HG02642 (cell line): ENCODE results near the gene TSPAN17.

ENCODE experiments used
- ATAC-seq: cut with Tn5 transposase; IDR thresholded peaks from one replicate; pipeline ENCODE4 v1.9.1; 2021; ENCODE audit warnings: mild to moderate bottlenecking; ENCODE audit not compliant: unreplicated experiment, poor library complexity

Gene TSPAN17

GRCh38 chr5:176658007-176658599 is 10.8 kb downstream of the TSPAN17 start:
- ATAC-seq = no peak

- no peak for ATAC-seq
These were observed 11.7 kb downstream of the TSPAN17 start for GRCh38 chr5:176658817-176659511.

GRCh38 chr5:176659512-176659839 is 12.2 kb downstream of the TSPAN17 start:
- no peak for ATAC-seq

GRCh38 chr5:176659860-176660461 is 12.7 kb downstream of the TSPAN17 start:
- no peak for ATAC-seq

GRCh38 chr5:176660530-176660859 is 13.2 kb downstream of the TSPAN17 start:
- peak; percentile 21 for ATAC-seq

DNA sequence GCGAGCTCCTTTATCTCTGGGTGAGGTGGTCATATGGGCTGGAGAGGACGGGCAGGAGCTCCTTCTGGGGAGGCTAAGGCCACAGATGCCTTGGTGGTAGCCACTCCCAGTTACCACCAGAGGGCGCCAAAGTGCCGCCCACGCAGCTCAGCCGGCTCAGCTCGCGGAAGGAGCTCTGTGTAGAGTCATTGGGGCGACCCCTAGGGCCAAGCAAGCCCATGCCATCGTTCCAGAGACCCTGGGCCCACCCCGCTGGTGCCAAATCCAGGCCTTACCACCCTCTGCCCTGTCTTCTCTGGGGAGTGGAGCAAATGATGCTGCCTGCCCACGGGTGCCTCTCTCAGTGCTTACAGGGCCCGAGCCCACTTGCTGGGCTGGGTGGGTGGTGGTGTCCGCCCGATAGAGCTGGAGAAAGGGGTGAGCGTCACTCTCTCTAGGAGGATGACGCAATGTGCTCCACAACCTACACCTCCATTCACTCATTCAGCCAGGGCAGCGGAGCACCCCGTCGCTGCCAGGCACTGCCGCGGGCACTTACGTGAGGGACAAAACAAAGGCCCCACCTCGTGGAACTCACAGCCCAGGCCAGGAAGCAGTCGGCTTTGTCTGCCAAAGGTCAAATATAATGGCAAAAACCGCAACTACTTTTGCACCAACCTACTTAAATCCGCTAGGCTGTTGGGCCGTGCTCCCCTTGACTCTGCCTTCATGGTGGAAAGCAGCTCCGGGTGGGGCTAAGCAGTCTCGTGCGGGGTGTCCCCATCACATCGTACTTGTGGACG is 13.8 kb downstream of the TSPAN17 start:
- peak; percentile 71 for ATAC-seq

DNA sequence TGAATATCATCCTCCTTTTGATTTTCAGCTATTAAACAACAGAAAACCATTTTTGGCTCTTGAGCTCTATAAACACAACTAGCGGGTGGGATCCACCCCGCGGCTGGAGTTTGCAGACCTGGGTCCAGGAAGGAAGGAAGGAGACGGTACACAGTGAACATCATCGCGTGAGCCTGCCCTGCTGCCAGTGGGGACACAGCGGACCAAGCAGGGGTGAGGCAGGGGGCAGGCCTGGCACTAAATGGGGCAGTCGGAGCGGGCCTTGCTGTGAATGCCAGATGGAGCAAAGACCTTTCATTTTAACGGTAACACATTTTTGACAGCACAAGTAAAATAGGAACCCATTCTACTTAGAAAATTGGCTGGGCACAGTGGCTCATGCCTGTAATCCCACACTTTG is 14.4 kb downstream of the TSPAN17 start:
- no peak for ATAC-seq

DNA sequence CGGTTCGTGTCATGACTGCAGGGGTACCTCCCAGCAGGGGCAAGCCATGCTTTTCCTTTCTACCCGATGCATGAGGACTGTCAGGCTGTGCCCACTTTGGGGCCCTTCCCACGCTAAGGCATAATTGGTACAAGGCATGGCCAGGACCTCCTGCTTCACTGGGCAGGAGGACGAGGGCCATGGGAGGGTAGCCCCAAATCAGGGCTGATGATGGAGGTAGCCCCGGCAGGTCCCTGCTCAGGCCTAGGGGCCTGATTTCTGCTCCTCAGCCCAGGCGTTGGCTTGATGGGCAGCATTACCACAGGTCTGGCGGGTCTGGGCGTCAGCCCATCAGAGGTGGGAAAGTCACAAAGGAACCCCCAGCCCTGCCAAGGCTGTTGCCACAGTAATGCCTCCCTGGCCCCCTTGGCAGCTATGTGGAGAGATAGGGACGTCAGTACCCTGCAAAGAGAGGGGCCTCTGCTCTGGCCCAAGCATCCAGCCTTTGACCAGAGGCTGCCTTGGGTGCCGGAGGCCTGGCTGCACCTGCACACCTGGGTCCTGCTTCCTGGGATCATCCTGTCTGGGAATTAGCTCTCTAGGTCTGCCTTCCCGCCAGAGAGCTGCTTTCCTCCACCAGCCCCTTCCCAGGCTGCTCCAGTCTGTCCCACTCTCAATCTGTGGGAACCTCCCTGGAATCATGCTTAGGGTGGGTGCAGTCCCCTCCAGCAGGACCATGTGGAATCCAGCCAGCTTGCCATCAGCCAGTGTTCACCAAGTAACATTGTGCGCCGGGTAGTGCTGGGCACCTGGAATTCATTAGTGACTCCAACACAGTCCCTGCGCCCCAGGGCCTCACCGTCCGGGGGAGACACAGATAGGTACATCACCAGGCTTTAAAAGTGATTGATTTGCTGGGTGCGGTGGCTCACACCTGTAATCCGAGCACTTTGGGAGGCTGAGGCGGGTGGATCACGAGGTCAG is 15.4 kb downstream of the TSPAN17 start:
- no peak for ATAC-seq

DNA sequence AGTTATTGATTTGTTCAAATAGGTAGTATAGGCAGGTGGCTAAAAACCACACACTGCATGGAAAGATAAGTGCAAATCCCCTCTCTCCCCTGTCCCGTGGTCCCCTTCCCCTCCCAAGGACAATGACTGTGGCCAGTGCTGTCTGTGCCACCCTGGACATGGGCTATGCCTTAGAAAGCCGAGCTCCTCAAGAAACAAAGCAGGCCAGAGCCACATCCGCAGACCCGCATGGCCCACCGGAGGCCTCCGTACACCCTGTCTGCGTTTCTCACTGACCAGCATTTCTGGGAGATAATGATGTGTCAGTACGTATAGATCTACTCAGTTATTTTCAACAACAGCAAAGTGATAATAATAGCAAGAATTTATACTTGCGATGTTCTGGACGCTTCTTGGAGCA is 16.3 kb downstream of the TSPAN17 start:
- ATAC-seq = no peak

DNA sequence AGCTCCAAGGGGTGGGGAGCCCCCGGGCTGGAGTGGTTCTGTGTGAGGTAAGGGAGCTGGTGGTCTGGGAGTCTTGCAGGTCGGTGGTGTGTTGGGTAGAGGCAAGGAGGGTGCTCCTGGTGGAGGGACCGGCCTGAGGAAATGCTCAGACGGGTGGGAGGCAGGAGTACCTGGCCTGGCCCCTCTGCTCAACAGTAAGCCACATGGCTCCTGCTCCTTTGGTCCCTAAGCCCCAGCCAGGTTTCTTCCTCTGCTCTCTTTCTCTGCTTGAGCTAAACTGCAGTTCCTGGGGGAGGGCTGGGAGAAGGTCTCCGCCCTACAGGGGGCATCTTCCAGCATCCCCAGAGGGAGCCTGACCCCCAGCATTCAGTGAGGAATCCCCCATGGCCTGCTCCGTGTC is 17.2 kb downstream of the TSPAN17 start:
- ATAC-seq = no peak

DNA sequence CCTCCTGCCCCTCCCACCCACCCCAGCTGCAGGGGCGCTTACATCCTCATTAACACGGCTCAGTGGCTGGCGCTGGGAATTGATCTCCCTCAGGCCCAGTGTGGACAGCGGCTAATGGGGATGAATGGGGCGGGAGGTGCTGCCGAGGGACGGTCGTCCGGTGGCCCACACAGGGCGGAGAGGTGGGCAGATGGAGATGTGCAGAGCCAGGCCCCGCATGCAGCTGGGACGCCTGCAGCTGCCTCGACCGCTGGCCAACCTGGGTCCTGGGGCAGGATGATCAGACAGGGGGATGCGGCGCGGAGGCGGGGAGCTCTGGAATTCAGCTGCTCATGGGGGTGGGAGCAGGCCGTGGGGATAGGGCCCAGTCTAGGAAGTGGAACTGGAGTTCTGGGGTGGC is 17.6 kb downstream of the TSPAN17 start:
- no peak for ATAC-seq

DNA sequence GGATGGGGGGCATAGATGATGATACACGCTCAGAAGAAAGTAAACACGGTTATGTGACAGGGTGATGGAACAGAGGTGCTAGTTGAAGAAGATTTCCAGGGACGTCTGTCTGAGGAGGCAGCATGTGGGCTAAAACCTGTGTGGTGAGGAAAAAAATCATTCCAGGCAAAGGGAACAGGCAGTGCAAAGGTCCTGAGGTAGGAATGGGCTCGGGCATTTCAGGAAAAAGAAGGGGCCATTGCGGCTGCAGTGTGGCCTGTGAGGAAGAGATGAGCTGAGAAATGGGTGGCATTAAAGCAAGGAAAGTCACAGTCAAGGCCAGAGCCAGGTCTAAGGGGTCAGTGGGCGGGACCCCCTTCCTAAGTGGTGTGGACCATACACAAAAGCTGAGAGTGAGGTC is 18.2 kb downstream of the TSPAN17 start:
- ATAC-seq = no peak

- ATAC-seq = no peak
These were observed 20.4 kb downstream of the TSPAN17 start for GRCh38 chr5:176667637-176668036.

GRCh38 chr5:176670449-176670848 is 23.2 kb downstream of the TSPAN17 start:
- ATAC-seq = no peak

GRCh38 chr5:176671399-176671798 is 24.1 kb downstream of the TSPAN17 start:
- ATAC-seq = no peak

DNA sequence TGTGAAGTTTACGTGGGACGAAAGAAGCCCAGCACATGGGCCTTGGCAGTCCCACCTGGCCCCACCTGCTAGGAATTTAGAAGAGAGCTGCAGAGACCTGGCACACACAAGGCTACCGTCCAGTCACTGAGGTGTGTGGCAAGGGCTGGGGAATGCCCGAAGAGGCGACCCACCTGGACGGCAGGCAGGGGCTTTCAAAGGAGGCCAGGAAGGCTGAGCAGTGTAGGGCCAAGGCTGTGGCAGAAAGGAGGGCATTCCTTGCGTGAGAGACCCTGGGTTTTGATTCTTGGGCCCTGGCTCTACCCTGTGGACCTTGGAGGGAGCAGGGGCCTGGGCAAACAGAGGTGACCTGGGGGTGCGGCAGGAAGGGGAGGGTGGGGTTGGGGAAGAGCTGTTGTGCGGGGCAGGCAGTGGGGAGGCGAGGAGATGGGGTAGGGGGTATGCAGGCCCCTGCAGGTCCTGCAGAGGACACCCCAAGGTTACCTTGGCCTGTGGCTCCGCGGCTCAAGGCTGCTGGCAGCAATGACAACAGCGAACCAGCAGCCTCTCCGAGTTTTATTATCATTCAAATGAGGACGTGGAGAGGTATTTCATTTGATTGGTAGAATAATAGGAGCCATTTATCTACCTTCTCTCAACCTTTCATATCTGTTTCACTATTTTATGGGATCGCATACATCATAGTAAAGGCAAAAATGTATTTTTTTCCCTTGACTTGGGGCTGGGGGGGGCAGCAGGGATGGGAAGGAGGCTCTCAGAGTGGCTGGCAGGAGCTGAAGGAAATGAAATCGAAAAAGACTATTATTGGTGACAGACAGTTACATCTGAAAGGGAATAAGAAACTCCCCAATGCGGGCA is 24.8 kb downstream of the TSPAN17 start:
- ATAC-seq = no peak

- no peak for ATAC-seq
These were observed 26.6 kb downstream of the TSPAN17 start for GRCh38 chr5:176673651-176674583.

DNA sequence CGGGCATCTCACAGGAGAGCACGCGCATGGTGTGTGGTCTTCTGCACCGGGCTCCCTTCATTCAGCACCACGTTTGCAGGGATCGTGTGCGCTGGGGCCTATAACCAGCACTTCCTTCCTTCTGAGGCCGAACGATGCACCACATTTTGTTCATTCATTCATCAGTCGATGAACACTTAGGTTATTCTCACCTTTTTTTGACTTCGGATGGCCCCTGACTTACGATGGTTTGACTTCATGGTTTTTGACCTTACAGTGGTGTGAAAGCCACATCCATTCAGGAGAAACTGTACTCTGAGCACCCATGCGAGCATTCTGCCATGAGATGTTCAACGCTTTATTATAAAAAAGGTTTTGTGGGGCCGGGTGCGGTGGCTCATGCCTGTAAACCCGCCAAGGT is 27.5 kb downstream of the TSPAN17 start:
- ATAC-seq = no peak
